NT2/D1 (cell line): ENCODE measurements around the gene LEMD1.
A peak's percentile ranks its signal among the peaks of the same experiment; 100 is the strongest.

Source experiments
- DNase-seq: peaks from one replicate; pipeline ENCODE4 v3.0.0-alpha.2; 2011; ENCODE audit warnings: low read depth, low spot score
- H3K27me3 ChIP-seq: 2 replicates; pipeline ENCODE4 v1.6.0; 2011; ENCODE audit warnings: mild to moderate bottlenecking; ENCODE audit not compliant: insufficient read length, insufficient read depth
- H3K36me3 ChIP-seq: 2 replicates; pipeline ENCODE4 v1.6.1; 2011; ENCODE audit warnings: mild to moderate bottlenecking, low read length, mixed read lengths; ENCODE audit not compliant: insufficient read depth, insufficient read length
- H3K4me1 ChIP-seq: 2 replicates; pipeline ENCODE4 v1.5.1; 2011; ENCODE audit not compliant: insufficient read depth, insufficient read length
- H3K4me3 ChIP-seq: 2 replicates; pipeline ENCODE4 v1.5.1; 2011; ENCODE audit warnings: low read depth; ENCODE audit not compliant: insufficient read length
- H3K9ac ChIP-seq: 2 replicates; pipeline ENCODE4 v1.6.0; 2011; ENCODE audit warnings: low read depth; ENCODE audit not compliant: insufficient read length
- H3K9me3 ChIP-seq: 2 replicates; pipeline ENCODE4 v1.5.1; 2011; ENCODE audit warnings: mild to moderate bottlenecking, low read length; ENCODE audit not compliant: insufficient read depth
- SUZ12 ChIP-seq: IDR thresholded peaks from 2 replicates; pipeline ENCODE4 v1.6.1; 2011; ENCODE audit not compliant: insufficient read length, insufficient read depth; ENCODE audit errors: extremely low read depth
- YY1 ChIP-seq: IDR thresholded peaks from 2 replicates; pipeline ENCODE4 v1.6.1; 2011; ENCODE audit not compliant: insufficient read length, insufficient read depth
- ZNF274 ChIP-seq: IDR thresholded peaks from 2 replicates; pipeline ENCODE4 v1.6.1; 2011; ENCODE audit warnings: mild to moderate bottlenecking, low read depth, low read length

Gene LEMD1

DNA sequence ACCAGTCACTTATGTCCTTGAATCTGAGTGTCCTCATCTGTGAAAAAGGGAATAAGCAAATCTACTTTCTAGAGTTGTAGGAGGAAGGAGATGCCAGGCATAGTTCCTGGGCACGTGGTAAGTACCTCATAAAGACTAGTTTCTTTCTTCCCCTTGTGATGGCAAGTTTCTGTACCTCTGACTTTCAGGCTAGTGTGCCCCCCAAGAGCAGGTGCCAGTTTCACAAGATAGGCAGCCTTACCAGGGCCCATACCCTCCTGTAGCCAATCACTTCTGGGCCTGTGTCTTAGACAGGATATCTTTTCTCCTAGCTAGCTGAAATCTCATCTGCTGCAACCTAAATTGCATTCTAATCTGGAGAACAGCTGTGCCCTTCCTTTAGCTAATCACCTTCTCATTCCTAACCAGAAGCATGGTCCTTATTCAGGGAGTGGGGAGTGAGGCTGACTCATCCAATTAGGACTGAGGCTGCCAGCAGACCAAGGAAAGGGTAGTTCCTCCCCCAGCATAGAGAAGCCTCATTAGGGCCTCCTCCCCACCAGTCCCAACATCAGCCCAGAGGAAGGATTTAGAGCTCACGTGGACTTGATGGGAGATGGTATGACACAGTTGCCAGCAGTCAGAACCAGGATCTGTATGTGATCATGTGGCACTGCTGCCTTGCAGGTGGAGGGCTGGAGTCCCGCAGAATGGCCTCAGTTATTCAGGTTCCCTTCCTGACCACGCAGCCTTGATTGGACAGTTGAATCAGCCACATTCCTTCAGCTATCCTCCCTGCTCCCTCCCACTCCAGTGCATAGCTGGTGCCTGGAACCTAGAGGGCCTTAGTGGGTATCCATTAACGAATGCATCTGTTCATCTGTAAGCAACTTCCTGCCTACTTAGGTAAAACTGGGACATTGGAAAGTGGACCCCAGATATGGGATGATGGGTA, 73.0 kb downstream of the LEMD1 start:
- no peaks in the 10 kb centered on the region for H3K36me3 ChIP-seq
- H3K4me1 ChIP-seq: peaks cover 41% of the 10 kb centered on the region
- H3K4me3 ChIP-seq: no peak overlapping the region
- no peak for DNase-seq
- H3K27me3 ChIP-seq: peaks cover 27% of the 10 kb centered on the region
- no peak overlapping the region for H3K9ac ChIP-seq
- H3K9me3 ChIP-seq: no peaks in the 10 kb centered on the region
- no peak for TF ChIP-seq SUZ12
- TF ChIP-seq YY1: no peak
- no peak for TF ChIP-seq ZNF274

DNA sequence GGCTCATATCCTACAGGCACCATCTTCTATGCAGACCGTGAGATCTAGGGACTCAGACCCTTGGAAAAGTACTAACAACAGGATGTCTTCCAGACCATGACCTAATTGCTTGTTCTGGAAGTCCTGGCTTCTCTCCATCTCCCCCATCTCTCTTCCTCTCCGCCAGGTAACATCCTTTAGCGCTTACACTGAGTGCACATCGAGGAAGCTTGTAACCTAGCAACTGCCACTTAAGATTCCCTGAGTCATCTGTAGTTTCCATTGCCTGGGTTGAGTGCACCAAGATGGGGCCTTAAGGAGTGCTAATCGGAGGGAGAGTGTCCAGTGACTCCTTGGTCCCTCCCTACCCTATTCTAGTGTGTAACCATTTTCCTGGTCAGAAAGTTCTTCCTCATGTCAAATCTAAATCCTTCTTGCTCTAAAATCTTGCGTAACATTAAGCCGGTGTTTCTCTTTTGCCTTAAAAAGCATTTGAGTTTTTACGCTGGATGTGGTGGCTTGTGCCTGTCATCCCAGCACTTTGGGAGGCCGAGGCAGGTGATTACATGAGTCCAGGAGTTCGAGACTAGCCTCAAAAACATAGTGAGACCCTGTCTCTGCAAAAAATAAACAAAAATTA, 74.8 kb downstream of the LEMD1 start:
- Histone ChIP-seq H3K36me3 (no peaks in the 10 kb centered on the region), H3K4me1 (peaks cover 38% of the 10 kb centered on the region), H3K27me3 (peaks cover 45% of the 10 kb centered on the region), H3K9me3 (no peaks in the 10 kb centered on the region), H3K4me3 (no peak overlapping the region), H3K9ac (no peak overlapping the region)
- no peak for TF ChIP-seq SUZ12
- no peak for TF ChIP-seq YY1
- no peak for TF ChIP-seq ZNF274
- DNase-seq: no peak

DNA sequence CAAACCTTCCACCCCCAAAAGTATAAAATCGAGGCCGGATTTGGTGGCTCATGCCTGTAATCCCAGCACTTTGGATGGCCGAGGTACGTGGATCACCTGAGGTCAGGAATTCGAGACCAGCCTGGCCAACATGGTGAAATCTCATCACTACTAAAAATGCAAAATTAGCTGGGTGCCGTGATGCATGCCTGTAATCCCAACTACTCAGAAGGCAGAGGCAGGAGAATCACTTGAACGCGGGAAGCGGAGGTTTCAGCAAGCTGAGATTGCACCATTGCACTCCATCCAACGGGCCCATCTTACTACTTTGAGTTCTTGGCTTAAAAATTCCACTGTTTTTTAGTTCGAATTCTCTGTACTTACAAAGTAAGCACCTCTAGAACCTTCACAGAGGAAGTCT, 76.1 kb downstream of the LEMD1 start:
- Histone ChIP-seq H3K9me3 (no peaks in the 10 kb centered on the region), H3K27me3 (peaks cover 47% of the 10 kb centered on the region), H3K9ac (no peak overlapping the region), H3K4me3 (no peak overlapping the region), H3K36me3 (no peaks in the 10 kb centered on the region), H3K4me1 (peaks cover 36% of the 10 kb centered on the region)
- DNase-seq: no peak
- TF ChIP-seq YY1 (no peak), ZNF274 (no peak), SUZ12 (no peak)

DNA sequence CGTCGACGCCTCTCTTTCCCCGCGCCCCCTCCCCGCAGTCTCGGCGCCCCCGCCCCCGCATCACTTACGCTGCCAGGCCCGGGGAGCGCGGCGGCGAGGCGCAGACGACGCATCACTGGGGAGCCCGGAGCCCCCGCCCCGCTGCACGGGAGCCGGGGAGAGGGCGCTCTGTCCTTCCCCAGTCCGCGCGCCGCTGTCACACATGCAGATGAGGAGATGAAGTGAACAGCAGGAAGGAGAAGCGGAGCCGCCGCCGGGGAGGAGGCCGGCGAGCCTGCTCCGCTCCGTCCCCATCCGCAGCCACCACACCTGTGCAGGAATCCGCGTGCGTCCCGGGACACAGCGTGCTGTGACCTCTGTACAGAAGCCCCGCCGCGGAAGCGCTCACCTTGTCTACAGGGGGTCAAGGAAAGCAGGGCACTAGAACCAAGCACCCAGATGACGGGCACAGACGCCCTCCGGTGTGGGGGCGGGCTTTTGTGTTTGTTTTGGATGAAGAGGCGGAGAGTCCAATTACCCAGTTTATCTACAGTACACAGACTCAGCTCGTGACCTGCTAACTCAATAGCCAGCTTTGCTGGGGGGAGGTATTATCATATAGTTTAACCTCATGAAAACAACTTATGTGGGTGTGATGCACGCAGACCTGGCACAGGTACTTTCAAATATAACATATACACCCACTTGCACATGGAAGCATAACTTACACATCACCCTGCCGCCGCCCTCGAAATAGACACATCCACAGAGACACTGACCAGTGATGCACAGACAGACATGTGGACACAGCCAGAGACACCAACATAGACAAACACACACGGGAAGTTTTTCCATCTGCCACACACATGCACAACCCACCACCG, 77.6 kb downstream of the LEMD1 start:
- H3K4me3 ChIP-seq: peak overlapping the region; percentile 51
- H3K9me3 ChIP-seq: no peaks in the 10 kb centered on the region
- peak; percentile 51 for TF ChIP-seq SUZ12
- TF ChIP-seq YY1: no peak
- no peaks in the 10 kb centered on the region for H3K36me3 ChIP-seq
- peaks cover 47% of the 10 kb centered on the region for H3K27me3 ChIP-seq
- H3K4me1 ChIP-seq: peaks cover 23% of the 10 kb centered on the region
- H3K9ac ChIP-seq: peak overlapping the region; percentile 70
- DNase-seq: no peak

DNA sequence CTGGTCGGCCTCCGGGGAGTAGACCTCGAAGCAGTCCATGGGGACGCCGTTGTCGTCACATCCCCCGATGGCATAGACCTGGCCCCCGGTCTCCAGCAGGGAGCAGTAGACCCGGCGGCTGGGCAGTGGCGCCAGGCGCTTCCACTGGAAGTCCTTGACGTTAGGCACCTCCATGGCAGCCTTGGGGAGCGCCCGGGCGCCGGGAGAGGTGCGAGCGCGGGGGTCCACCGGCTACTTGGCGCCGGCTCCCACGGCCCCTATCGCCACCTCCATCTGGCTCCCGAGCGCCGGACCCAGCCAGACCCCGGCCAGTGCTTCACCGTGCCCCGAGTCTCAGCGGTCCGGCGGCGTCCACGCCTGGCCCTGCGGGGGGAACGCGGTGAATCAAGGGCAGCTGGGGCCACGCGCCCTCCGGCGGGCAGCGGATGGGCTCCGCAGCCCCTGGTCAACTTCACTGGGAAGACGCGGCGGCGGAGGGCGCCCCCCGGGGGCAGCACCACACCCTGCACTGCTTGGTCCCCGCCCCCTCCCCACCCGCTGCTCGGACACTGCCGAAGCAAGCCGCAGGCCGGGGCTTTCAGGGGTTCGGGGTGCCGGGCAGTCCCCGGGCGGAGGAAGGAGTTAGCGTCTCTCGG, 78.3 kb downstream of the LEMD1 start:
- DNase-seq: no peak
- Histone ChIP-seq H3K36me3 (no peaks in the 10 kb centered on the region), H3K4me1 (peaks cover 18% of the 10 kb centered on the region), H3K27me3 (peaks cover 47% of the 10 kb centered on the region), H3K9ac (peak overlapping the region; percentile 70), H3K9me3 (no peaks in the 10 kb centered on the region), H3K4me3 (peak overlapping the region; percentile 51)
- TF ChIP-seq YY1 (no peak), SUZ12 (no peak), ZNF274 (no peak)

DNA sequence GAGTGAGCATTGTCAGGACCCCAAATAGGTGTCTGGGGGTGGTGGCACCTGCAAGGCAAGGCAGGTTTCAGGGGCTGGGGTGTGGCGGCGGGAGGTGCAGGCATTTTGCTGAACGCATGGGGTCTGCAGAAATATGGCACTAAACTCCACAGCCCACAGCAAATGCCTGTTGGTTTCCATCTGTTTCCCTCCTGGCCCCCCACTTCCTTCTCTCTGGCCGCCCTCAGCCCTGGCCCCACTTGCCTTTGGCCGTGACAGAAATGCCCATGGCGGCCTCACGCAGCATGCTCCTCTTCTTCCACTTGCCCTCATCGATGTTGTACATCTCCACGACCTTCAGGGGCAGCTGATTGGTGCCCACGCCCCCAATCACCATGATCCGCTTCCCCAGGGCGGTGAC, 78.9 kb downstream of the LEMD1 start:
- Histone ChIP-seq H3K4me3 (peak overlapping the region; percentile 51), H3K9ac (no peak overlapping the region), H3K4me1 (peaks cover 15% of the 10 kb centered on the region), H3K27me3 (peaks cover 47% of the 10 kb centered on the region), H3K9me3 (no peaks in the 10 kb centered on the region), H3K36me3 (no peaks in the 10 kb centered on the region)
- TF ChIP-seq YY1: no peak
- no peak for TF ChIP-seq SUZ12
- DNase-seq: no peak
